Thyroid gland (tissue), 4 donors: Measurements from ENCODE around the gene TMA7.

Experiments
- CTCF ChIP-seq, 6 experiments: fragments of 200-600 bp in 3 of 6; fragments of 450-650 bp in 3 of 6; sonication (generic) in 3 of 6; IDR thresholded peaks; one replicate each; pipeline ENCODE4 v1.5.1; 2016 to 2019; ENCODE audit warnings: antibody characterized with exemption in 6 of 6, mild to moderate bottlenecking in 2 of 6, inconsistent platforms in 1 of 6, moderate library complexity in 1 of 6
- POLR2A ChIP-seq, 2 donors: fragments of 450-650 bp; IDR thresholded peaks; one replicate each; pipeline ENCODE4 v1.6.1; 2017; ENCODE audit warnings: antibody characterized with exemption in 2 of 2, mild to moderate bottlenecking in 2 of 2, moderate library complexity in 1 of 2

GRCh38 chr3:48474619-48475018, 34.6 kb downstream of the TMA7 start:
- TF ChIP-seq CTCF (IDR thresholded peaks at IDR 0.05): no peak
- TF ChIP-seq POLR2A (IDR thresholded peaks at IDR 0.05): no peak
